ENCODE data around the gene LRP3. TPM values are rescaled to one million over a fixed set of nuclear protein-coding genes. Genes with fewer than 3 reads are reported as not detected.

Gene LRP3
- total and polyA plus RNA-seq, 7 donors, result 3.9 to 31.5 (median 17.1) TPM

GRCh38 chr19:33232656-33233055 is 38.5 kb downstream of the LRP3 start:
- WGBS, 2 donors, result 47 to 73% methylated on average over 12 of the region's 12 CpGs
- intact Hi-C loops (cut with DNase I), result loop anchor here (10.0 kb wide), 1 partner anchor 542 kb away; no protein-coding TSS in a partner anchor

GRCh38 chr19:33233056-33233873 is 39.1 kb downstream of the LRP3 start:
- intact Hi-C loops (cut with DNase I), result loop anchor here (10.0 kb wide), 1 partner anchor 542 kb away; no protein-coding TSS in a partner anchor
- TF ChIP-seq EP300 (IDR thresholded peaks at IDR 0.05) (no peak), POLR2A (IDR thresholded peaks at IDR 0.05) (no peak), CTCF (IDR thresholded peaks at IDR 0.05) (no peak), POLR2AphosphoS5 (IDR thresholded peaks at IDR 0.05) (no peak)
- WGBS, 2 donors, result 92 to 93% methylated on average over 9 of the region's 9 CpGs
- H3K9me3 ChIP-seq, result peaks cover 0 to 4% (median 3%) of the 10 kb centered on the region in 4 donors
- no peak for DNase-seq
- no peak overlapping the region for H3K27ac ChIP-seq
- H3K4me1 ChIP-seq, result no peaks in the 10 kb centered on the region
- H3K4me3 ChIP-seq, result no peak overlapping the region
- peaks cover 0 to 32% (median 12%) of the 10 kb centered on the region in 3 donors for H3K27me3 ChIP-seq
- H3K36me3 ChIP-seq, result no peaks in the 10 kb centered on the region

More at GRCh38 chr19:33232656-33233055, 38.5 kb downstream of the LRP3 start:
- Histone ChIP-seq H3K36me3 (no peaks in the 10 kb centered on the region), H3K9me3 (peaks cover 3 to 9% (median 5%) of the 10 kb centered on the region in 4 donors), H3K4me1 (no peaks in the 10 kb centered on the region), H3K4me3 (no peak overlapping the region), H3K27me3 (peaks cover 0 to 38% (median 12%) of the 10 kb centered on the region in 3 donors), H3K27ac (no peak overlapping the region)
- no peak for DNase-seq
- TF ChIP-seq POLR2A (IDR thresholded peaks at IDR 0.05) (no peak), POLR2AphosphoS5 (IDR thresholded peaks at IDR 0.05) (no peak), EP300 (IDR thresholded peaks at IDR 0.05) (no peak), CTCF (IDR thresholded peaks at IDR 0.05) (no peak)

- intact Hi-C loops (cut with DNase I), result loop anchor here (2.0 to 10.0 kb wide), 2 partner anchors 173 to 541 kb away; no protein-coding TSS in a partner anchor
- TF ChIP-seq CTCF (IDR thresholded peaks at IDR 0.05) (no peak), POLR2AphosphoS5 (IDR thresholded peaks at IDR 0.05) (no peak), POLR2A (IDR thresholded peaks at IDR 0.05) (no peak), EP300 (IDR thresholded peaks at IDR 0.05) (no peak)
These were observed 40.0 kb downstream of the LRP3 start for GRCh38 chr19:33234092-33234491.

GRCh38 chr19:33234736-33235135 is 40.6 kb downstream of the LRP3 start:
- Histone ChIP-seq H3K9me3 (no peaks in the 10 kb centered on the region), H3K27me3 (peaks cover 0 to 23% (median 12%) of the 10 kb centered on the region in 3 donors), H3K4me1 (no peaks in the 10 kb centered on the region), H3K4me3 (no peak overlapping the region), H3K27ac (no peak overlapping the region), H3K36me3 (no peaks in the 10 kb centered on the region)
- TF ChIP-seq EP300 (IDR thresholded peaks at IDR 0.05), result no peak
- no peak for TF ChIP-seq CTCF (IDR thresholded peaks at IDR 0.05)
- TF ChIP-seq POLR2A (IDR thresholded peaks at IDR 0.05), result no peak
- no peak for TF ChIP-seq POLR2AphosphoS5 (IDR thresholded peaks at IDR 0.05)
- no peak for DNase-seq
- 60 to 74% methylated on average over 9 of the region's 9 CpGs for WGBS, 2 donors
- intact Hi-C loops (cut with DNase I), result loop anchor here (2.0 to 10.0 kb wide), 3 partner anchors 68 to 540 kb away; partner anchors contain the start of gene CEBPA

More at GRCh38 chr19:33234092-33234491, 40.0 kb downstream of the LRP3 start:
- Histone ChIP-seq H3K27me3 (peaks cover 0 to 28% (median 12%) of the 10 kb centered on the region in 3 donors), H3K9me3 (peaks cover 0 to under 1% (median 0%) of the 10 kb centered on the region in 4 donors), H3K36me3 (no peaks in the 10 kb centered on the region), H3K4me1 (no peaks in the 10 kb centered on the region), H3K4me3 (no peak overlapping the region), H3K27ac (no peak overlapping the region)
- WGBS, 2 donors, result 74 to 89% methylated on average over 8 of the region's 8 CpGs
- no peak for DNase-seq

Measured in sigmoid colon (tissue), 7 donors.